A549 treated with AZD2906 at 1 μM for 4 hours (cell line): ENCODE data around the gene MRPL4. TPM values are rescaled to one million over a fixed set of nuclear protein-coding genes. Genes with fewer than 3 reads are reported as not detected.

ENCODE experiments used
- total RNA-seq: library from RNA; stranded (reverse); fragments of 200-300 nt; extraction: Qiagen RNA extraction; gene quantifications from 5 replicates; pipeline ENCODE4 v1.2.3, GENCODE V29; 2022

The MRPL4 gene
- 53.8 to 80.9 TPM (median 73.2 TPM) in 5 replicates for total RNA-seq

GRCh38 chr19:10251792-10252694 is at the start of gene MRPL4:
Gene MRPL4 (plus strand): TSS chr19:10252214. CDS start chr19:10252254, 40 bp downstream.

GRCh38 chr19:10230861-10231611 is 21.0 kb upstream of the MRPL4 start, which contains the start of gene S1PR2:
Gene S1PR2 (minus strand): TSS chr19:10231331. CDS start chr19:10224905, 6,426 bp downstream.

GRCh38 chr19:10270616-10271394 is 18.8 kb downstream of the MRPL4 start, which contains the start of gene ICAM1:
Gene ICAM1 (plus strand): TSS chr19:10271120. CDS start chr19:10271160, 40 bp downstream.

GRCh38 chr19:10286803-10287737 is 35.1 kb downstream of the MRPL4 start, which contains the start of gene ICAM4:
Gene ICAM4 (plus strand): TSS chr19:10286955. CDS start chr19:10287013, 58 bp downstream.

GRCh38 chr19:10289836-10290356 is 37.9 kb downstream of the MRPL4 start, which contains the start of gene ICAM5:
Gene ICAM5 (plus strand): TSS chr19:10289952. CDS start chr19:10290044, 92 bp downstream.

GRCh38 chr19:10309423-10309822 is 57.4 kb downstream of the MRPL4 start, which contains the start of gene ZGLP1:
Gene ZGLP1 (minus strand): TSS chr19:10309815.

Other genes starting within 250 kb of the MRPL4 start
- gene COL5A3, start 241.7 kb upstream of the MRPL4 start, total RNA-seq: 2.6 to 3.6 TPM (median 2.9 TPM) in 5 replicates
- 0.07 to 0.31 TPM (median 0.26 TPM) in 5 replicates for gene RDH8, start 238.7 kb upstream of the MRPL4 start, total RNA-seq
- 6.6 to 7.5 TPM (median 7.3 TPM) in 5 replicates for gene SHFL, start 165.9 kb upstream of the MRPL4 start, total RNA-seq
- gene ANGPTL6, start 149.5 kb upstream of the MRPL4 start, total RNA-seq: 0.05 to 0.10 TPM (median 0.08 TPM) in 5 replicates
- 38.9 to 56.7 TPM (median 51.1 TPM) in 5 replicates for gene PPAN, start 145.9 kb upstream of the MRPL4 start, total RNA-seq
- 5.2 to 12.0 TPM (median 7.1 TPM) in 5 replicates for gene P2RY11, start 140.5 kb upstream of the MRPL4 start, total RNA-seq
- gene EIF3G, start 132.3 kb upstream of the MRPL4 start, total RNA-seq: 151 to 180 TPM (median 165 TPM) in 5 replicates
- gene DNMT1, start 57.3 kb upstream of the MRPL4 start, total RNA-seq: 52.4 to 61.5 TPM (median 57.3 TPM) in 5 replicates
- gene S1PR2, start 20.9 kb upstream of the MRPL4 start, total RNA-seq: 0.38 to 1.1 TPM (median 0.68 TPM) in 5 replicates
- gene ICAM1, start 18.9 kb downstream of the MRPL4 start, total RNA-seq: 2.5 to 5.4 TPM (median 3.9 TPM) in 5 replicates
- 0.08 to 0.12 TPM (median 0.11 TPM) in 4 of 5 replicates, not detected in the other for gene ICAM4, start 34.7 kb downstream of the MRPL4 start, total RNA-seq
- 0.58 to 1.0 TPM (median 0.84 TPM) in 5 replicates for gene ICAM5, start 37.7 kb downstream of the MRPL4 start, total RNA-seq
- 0.79 to 2.7 TPM (median 1.7 TPM) in 5 replicates for gene ZGLP1, start 57.6 kb downstream of the MRPL4 start, total RNA-seq
- gene FDX2, start 63.8 kb downstream of the MRPL4 start, total RNA-seq: 17.5 to 35.4 TPM (median 33.0 TPM) in 5 replicates
- gene RAVER1, start 81.3 kb downstream of the MRPL4 start, total RNA-seq: 22.9 to 30.6 TPM (median 28.8 TPM) in 5 replicates
- 6.2 to 9.8 TPM (median 8.2 TPM) in 5 replicates for gene ICAM3, start 87.4 kb downstream of the MRPL4 start, total RNA-seq
- gene TYK2, start 128.4 kb downstream of the MRPL4 start, total RNA-seq: 28.2 to 42.9 TPM (median 38.1 TPM) in 5 replicates
- 154 to 196 TPM (median 180 TPM) in 5 replicates for gene CDC37, start 151.3 kb downstream of the MRPL4 start, total RNA-seq
- gene PDE4A, start 168.3 kb downstream of the MRPL4 start, total RNA-seq: 3.8 to 4.7 TPM (median 4.1 TPM) in 5 replicates